GM23338 (cell line): ENCODE measurements around the gene TNFSF12. TPM values are rescaled to one million over a fixed set of nuclear protein-coding genes. Genes with fewer than 3 reads are reported as not detected.

ENCODE experiments used
- ATAC-seq: fragments of 200-7000 bp; cut with Tn5 transposase; 3 replicates; pipeline ENCODE4 v1.9.1; 2020
- DNase-seq: peaks from one replicate; pipeline ENCODE4 v3.0.0-alpha.2; 2015; ENCODE audit warnings: low spot score
- H2AFZ ChIP-seq: fragments of 200-600 bp; sonication (generic); 2 replicates; pipeline ENCODE4 v1.8.0; 2016; ENCODE audit warnings: antibody characterized with exemption, mild to moderate bottlenecking, moderate library complexity
- H3F3A ChIP-seq: fragments of 200-600 bp; sonication (generic); replicated peaks from 2 replicates; pipeline ENCODE4 v1.8.0; 2017; ENCODE audit warnings: antibody characterized with exemption, mixed run types, low read depth
- H3K27ac ChIP-seq: fragments of 200-600 bp; sonication (generic); 2 replicates; pipeline ENCODE4 v1.6.1; 2016; ENCODE audit warnings: low read depth
- H3K27me3 ChIP-seq: fragments of 200-600 bp; sonication (generic); 2 replicates; pipeline ENCODE4 v1.8.0; 2016; ENCODE audit warnings: mild to moderate bottlenecking, mixed run types, moderate library complexity; ENCODE audit not compliant: insufficient read depth
- H3K36me3 ChIP-seq: fragments of 200-600 bp; sonication (generic); 2 replicates; pipeline ENCODE4 v1.8.0; 2016; ENCODE audit warnings: mild to moderate bottlenecking; ENCODE audit not compliant: insufficient read depth
- H3K4me1 ChIP-seq: fragments of 200-600 bp; sonication (generic); 2 replicates; pipeline ENCODE4 v1.8.0; 2016; ENCODE audit warnings: mild to moderate bottlenecking, moderate library complexity; ENCODE audit not compliant: insufficient read depth
- H3K4me2 ChIP-seq: fragments of 200-600 bp; sonication (generic); 2 replicates; pipeline ENCODE4 v1.7.1; 2017; ENCODE audit warnings: mixed run types
- H3K4me3 ChIP-seq: fragments of 200-600 bp; sonication (generic); 2 replicates; pipeline ENCODE4 v1.6.1; 2016; ENCODE audit warnings: mixed run types
- H3K79me2 ChIP-seq: fragments of 200-600 bp; sonication (generic); replicated peaks from 2 replicates; pipeline ENCODE4 v1.8.0; 2017; ENCODE audit warnings: mild to moderate bottlenecking; ENCODE audit not compliant: insufficient read depth
- H3K9me2 ChIP-seq: fragments of 200-600 bp; sonication (generic); 2 replicates; pipeline ENCODE4 v1.8.0; 2017; ENCODE audit not compliant: insufficient read depth
- H4K20me1 ChIP-seq: fragments of 200-600 bp; sonication (generic); replicated peaks from 2 replicates; pipeline ENCODE4 v1.8.0; 2017; ENCODE audit warnings: mild to moderate bottlenecking; ENCODE audit not compliant: insufficient read depth
- H3K27ac Mint-ChIP-seq: 2 replicates; pipeline ENCODE4 v1.8.0; 2020; ENCODE audit warnings: inconsistent platforms, mild to moderate bottlenecking, moderate library complexity, mixed read lengths
- H3K27me3 Mint-ChIP-seq: 3 replicates; pipeline ENCODE4 v1.8.0; 2022; ENCODE audit warnings: low read depth, mild to moderate bottlenecking, moderate library complexity, mixed read lengths, inconsistent platforms; ENCODE audit not compliant: insufficient read depth, poor library complexity
- H3K36me3 Mint-ChIP-seq: 3 replicates; pipeline ENCODE4 v1.8.0; 2021; ENCODE audit warnings: low read depth, mild to moderate bottlenecking, inconsistent platforms, moderate library complexity, mixed read lengths
- H3K4me1 Mint-ChIP-seq: 3 replicates; pipeline ENCODE4 v1.8.0; 2020; ENCODE audit warnings: mild to moderate bottlenecking, inconsistent platforms, mixed read lengths
- H3K4me3 Mint-ChIP-seq: 3 replicates; pipeline ENCODE4 v1.8.0; 2021; ENCODE audit warnings: moderate library complexity, mild to moderate bottlenecking, inconsistent platforms, mixed read lengths
- H3K9me3 Mint-ChIP-seq: 3 replicates; pipeline ENCODE4 v1.8.0; 2020; ENCODE audit warnings: moderate library complexity, mild to moderate bottlenecking, inconsistent platforms, mixed read lengths
- CREB1 ChIP-seq: fragments of 250-450 bp; sonication (Bioruptor Pico); IDR thresholded peaks from 2 replicates; pipeline ENCODE4 v1.5.0; 2020; ENCODE audit warnings: low read depth, mild to moderate bottlenecking, moderate library complexity
- ETS1 ChIP-seq: IDR thresholded peaks from 2 replicates; pipeline ENCODE4 v1.6.1; 2016; ENCODE audit warnings: antibody characterized with exemption
- EZH2 ChIP-seq: fragments of 200-600 bp; sonication (generic); IDR thresholded peaks from one replicate; pipeline ENCODE4 v1.8.0; 2017; ENCODE audit warnings: antibody characterized with exemption, mild to moderate bottlenecking, low read depth; ENCODE audit not compliant: unreplicated experiment
- EZH2phosphoT487 ChIP-seq: fragments of 200-600 bp; sonication (generic); IDR thresholded peaks from one replicate; pipeline ENCODE4 v1.8.1; 2018; ENCODE audit warnings: antibody characterized with exemption; ENCODE audit not compliant: unreplicated experiment
- ZNF114 ChIP-seq: fragments of 250-450 bp; sonication (Bioruptor Pico); IDR thresholded peaks from 2 replicates; pipeline ENCODE4 v1.5.0; 2020; ENCODE audit warnings: mild to moderate bottlenecking, moderate library complexity
- ZNF331 ChIP-seq: fragments of 250-450 bp; sonication (Bioruptor Pico); IDR thresholded peaks from 2 replicates; pipeline ENCODE4 v1.5.0; 2020; ENCODE audit warnings: low read depth, mild to moderate bottlenecking, moderate library complexity
- polyA plus RNA-seq: library from polyadenylated mRNA; unstranded; fragments of >200 nt; fragmentation: Nextera tagmentation; extraction: Ambion mirVana; gene quantifications from 2 replicates; pipeline ENCODE4 v1.2.1, GENCODE V29; 2016
- total RNA-seq: library from RNA; depleted of rRNA; stranded (reverse); fragments of >200 nt; shearing (Covaris generic); gene quantifications from 2 replicates; pipeline ENCODE4 v1.2.3, GENCODE V29; 2014
- TF ChIP-seq, protein P1 (sequence below): fragments of 250-450 bp; sonication (Bioruptor Pico); IDR thresholded peaks from 2 replicates; pipeline ENCODE4 v1.5.0; 2020; ENCODE audit warnings: mild to moderate bottlenecking, moderate library complexity
- TF ChIP-seq, protein P2 (sequence below), 2 experiments: fragments of 200-600 bp in 1 of 2; sonication (generic) in 1 of 2; conservative IDR thresholded peaks; 2 replicates each; pipeline versions ENCODE4 v1.5.1 to v1.6.1; 2016 to 2017; ENCODE audit warnings: antibody characterized with exemption in 2 of 2, low read depth in 2 of 2, mild to moderate bottlenecking in 2 of 2, moderate library complexity in 1 of 2

The TNFSF12 gene
- total and polyA plus RNA-seq, 2 experiments from 2014 or later: 3.5 to 6.0 TPM

DNA sequence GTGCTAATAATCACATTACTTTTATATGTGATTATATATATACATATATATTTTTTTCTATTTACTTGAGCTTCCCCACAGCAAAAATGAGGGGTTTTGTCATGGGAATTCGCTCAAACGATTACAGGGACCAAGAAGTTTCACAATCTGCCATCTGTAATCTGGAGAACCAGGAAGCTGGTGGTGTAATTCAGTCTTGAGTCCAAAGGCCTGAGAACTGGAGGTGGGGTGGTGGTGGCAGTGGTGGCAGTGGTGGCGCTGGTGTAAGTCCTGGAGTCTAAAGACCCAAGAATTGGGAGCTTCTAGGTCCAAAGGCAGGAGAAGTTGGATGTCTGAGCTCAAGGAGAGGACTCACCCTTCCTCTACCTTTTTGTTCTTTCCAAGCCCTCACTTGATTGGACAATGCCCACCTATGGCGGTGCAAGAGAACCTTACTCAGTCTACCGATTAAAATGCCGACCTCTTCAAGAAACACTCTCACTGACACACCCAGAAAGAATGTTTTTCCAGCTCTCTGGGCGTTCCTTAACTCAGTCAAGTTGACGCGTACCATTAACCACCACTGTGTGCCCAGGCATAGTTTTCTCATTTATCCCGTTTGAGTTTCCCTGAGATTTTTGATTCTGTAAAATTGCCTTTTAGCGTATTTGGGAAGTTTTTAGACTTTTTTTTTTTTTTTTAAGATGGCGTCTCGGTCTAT, 32.8 kb upstream of the TNFSF12 start (continued):
- TF ChIP-seq EZH2phosphoT487 (no peak), CREB1 (CRISPR knock-in tag) (no peak), ZNF331 (CRISPR knock-in tag) (no peak), ZNF114 (no peak)

- peaks cover 24% of the 10 kb centered on the region for H3K9me3 Mint-ChIP-seq
- no peaks in the 10 kb centered on the region for H3K4me1 ChIP-seq
- no peak overlapping the region for H2AFZ ChIP-seq
- H3K27me3 ChIP-seq: no peaks in the 10 kb centered on the region
- H3K4me2 ChIP-seq: no peak overlapping the region
- peak; percentile 94 for DNase-seq
- H3K27ac ChIP-seq: no peak overlapping the region
- H3K36me3 Mint-ChIP-seq: peaks cover under 1% of the 10 kb centered on the region; the same call in 1 of the 3 replicates
- ATAC-seq: peak; percentile 99
- TF ChIP-seq EZH2phosphoT487: no peak
- TF ChIP-seq, protein P1, sequence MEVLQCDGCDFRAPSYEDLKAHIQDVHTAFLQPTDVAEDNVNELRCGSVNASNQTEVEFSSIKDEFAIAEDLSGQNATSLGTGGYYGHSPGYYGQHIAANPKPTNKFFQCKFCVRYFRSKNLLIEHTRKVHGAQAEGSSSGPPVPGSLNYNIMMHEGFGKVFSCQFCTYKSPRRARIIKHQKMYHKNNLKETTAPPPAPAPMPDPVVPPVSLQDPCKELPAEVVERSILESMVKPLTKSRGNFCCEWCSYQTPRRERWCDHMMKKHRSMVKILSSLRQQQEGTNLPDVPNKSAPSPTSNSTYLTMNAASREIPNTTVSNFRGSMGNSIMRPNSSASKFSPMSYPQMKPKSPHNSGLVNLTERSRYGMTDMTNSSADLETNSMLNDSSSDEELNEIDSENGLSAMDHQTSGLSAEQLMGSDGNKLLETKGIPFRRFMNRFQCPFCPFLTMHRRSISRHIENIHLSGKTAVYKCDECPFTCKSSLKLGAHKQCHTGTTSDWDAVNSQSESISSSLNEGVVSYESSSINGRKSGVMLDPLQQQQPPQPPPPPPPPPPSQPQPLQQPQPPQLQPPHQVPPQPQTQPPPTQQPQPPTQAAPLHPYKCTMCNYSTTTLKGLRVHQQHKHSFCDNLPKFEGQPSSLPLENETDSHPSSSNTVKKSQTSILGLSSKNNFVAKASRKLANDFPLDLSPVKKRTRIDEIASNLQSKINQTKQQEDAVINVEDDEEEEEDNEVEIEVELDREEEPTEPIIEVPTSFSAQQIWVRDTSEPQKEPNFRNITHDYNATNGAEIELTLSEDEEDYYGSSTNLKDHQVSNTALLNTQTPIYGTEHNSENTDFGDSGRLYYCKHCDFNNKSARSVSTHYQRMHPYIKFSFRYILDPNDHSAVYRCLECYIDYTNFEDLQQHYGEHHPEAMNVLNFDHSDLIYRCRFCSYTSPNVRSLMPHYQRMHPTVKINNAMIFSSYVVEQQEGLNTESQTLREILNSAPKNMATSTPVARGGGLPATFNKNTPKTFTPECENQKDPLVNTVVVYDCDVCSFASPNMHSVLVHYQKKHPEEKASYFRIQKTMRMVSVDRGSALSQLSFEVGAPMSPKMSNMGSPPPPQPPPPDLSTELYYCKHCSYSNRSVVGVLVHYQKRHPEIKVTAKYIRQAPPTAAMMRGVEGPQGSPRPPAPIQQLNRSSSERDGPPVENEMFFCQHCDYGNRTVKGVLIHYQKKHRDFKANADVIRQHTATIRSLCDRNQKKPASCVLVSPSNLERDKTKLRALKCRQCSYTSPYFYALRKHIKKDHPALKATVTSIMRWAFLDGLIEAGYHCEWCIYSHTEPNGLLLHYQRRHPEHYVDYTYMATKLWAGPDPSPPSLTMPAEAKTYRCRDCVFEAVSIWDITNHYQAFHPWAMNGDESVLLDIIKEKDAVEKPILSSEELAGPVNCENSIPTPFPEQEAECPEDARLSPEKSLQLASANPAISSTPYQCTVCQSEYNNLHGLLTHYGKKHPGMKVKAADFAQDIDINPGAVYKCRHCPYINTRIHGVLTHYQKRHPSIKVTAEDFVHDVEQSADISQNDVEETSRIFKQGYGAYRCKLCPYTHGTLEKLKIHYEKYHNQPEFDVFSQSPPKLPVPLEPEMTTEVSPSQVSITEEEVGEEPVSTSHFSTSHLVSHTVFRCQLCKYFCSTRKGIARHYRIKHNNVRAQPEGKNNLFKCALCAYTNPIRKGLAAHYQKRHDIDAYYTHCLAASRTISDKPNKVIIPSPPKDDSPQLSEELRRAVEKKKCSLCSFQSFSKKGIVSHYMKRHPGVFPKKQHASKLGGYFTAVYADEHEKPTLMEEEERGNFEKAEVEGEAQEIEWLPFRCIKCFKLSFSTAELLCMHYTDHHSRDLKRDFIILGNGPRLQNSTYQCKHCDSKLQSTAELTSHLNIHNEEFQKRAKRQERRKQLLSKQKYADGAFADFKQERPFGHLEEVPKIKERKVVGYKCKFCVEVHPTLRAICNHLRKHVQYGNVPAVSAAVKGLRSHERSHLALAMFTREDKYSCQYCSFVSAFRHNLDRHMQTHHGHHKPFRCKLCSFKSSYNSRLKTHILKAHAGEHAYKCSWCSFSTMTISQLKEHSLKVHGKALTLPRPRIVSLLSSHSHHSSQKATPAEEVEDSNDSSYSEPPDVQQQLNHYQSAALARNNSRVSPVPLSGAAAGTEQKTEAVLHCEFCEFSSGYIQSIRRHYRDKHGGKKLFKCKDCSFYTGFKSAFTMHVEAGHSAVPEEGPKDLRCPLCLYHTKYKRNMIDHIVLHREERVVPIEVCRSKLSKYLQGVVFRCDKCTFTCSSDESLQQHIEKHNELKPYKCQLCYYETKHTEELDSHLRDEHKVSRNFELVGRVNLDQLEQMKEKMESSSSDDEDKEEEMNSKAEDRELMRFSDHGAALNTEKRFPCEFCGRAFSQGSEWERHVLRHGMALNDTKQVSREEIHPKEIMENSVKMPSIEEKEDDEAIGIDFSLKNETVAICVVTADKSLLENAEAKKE (CRISPR knock-in tag): no peak
- TF ChIP-seq ETS1: no peak
- no peak for TF ChIP-seq EZH2
- TF ChIP-seq, protein P2, sequence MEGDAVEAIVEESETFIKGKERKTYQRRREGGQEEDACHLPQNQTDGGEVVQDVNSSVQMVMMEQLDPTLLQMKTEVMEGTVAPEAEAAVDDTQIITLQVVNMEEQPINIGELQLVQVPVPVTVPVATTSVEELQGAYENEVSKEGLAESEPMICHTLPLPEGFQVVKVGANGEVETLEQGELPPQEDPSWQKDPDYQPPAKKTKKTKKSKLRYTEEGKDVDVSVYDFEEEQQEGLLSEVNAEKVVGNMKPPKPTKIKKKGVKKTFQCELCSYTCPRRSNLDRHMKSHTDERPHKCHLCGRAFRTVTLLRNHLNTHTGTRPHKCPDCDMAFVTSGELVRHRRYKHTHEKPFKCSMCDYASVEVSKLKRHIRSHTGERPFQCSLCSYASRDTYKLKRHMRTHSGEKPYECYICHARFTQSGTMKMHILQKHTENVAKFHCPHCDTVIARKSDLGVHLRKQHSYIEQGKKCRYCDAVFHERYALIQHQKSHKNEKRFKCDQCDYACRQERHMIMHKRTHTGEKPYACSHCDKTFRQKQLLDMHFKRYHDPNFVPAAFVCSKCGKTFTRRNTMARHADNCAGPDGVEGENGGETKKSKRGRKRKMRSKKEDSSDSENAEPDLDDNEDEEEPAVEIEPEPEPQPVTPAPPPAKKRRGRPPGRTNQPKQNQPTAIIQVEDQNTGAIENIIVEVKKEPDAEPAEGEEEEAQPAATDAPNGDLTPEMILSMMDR (conservative IDR thresholded peaks at IDR 0.05; ENCODE audit: low read depth in 2 of 2): peak; percentile 79 to 90
- no peak for TF ChIP-seq CREB1 (CRISPR knock-in tag)
- H4K20me1 ChIP-seq: no peaks in the 10 kb centered on the region
- no peaks in the 10 kb centered on the region; the same call in 1 of the 2 replicates for H3F3A ChIP-seq
- peak overlapping the region; percentile 92 for H3K27ac Mint-ChIP-seq
- no peak overlapping the region for H3K4me3 ChIP-seq
- H3K27me3 Mint-ChIP-seq: no peaks in the 10 kb centered on the region
- no peaks in the 10 kb centered on the region for H3K36me3 ChIP-seq
- H3K9me2 ChIP-seq: no peaks in the 10 kb centered on the region
- no peaks in the 10 kb centered on the region for H3K79me2 ChIP-seq
- peaks cover 5% of the 10 kb centered on the region; the same call in 2 of the 3 replicates for H3K4me1 Mint-ChIP-seq
- peak overlapping the region; percentile 51; the same call in 2 of the 3 replicates for H3K4me3 Mint-ChIP-seq
These were observed 25.8 kb upstream of the TNFSF12 start for GRCh38 chr17:7523033-7523432.
